Osteoblast (primary cell): ENCODE results near the gene DPP6. TPM values are rescaled to one million over a fixed set of nuclear protein-coding genes. Genes with fewer than 3 reads are reported as not detected.

Experiments
- DNase-seq: peaks from one replicate; pipeline ENCODE4 v3.0.0; 2011; ENCODE audit warnings: low spot score, mixed read lengths; ENCODE audit not compliant: insufficient read length; ENCODE audit errors: missing footprints
- H2AFZ ChIP-seq: 2 replicates; pipeline ENCODE4 v1.6.0; 2011; ENCODE audit warnings: mild to moderate bottlenecking, low read length
- H3K27ac ChIP-seq: 2 replicates; pipeline ENCODE4 v1.5.1; 2011; ENCODE audit warnings: mild to moderate bottlenecking, low read depth, low read length, moderate library complexity
- H3K27me3 ChIP-seq: 2 replicates; pipeline ENCODE4 v1.6.0; 2012; ENCODE audit warnings: mild to moderate bottlenecking, control low read depth, inconsistent platforms, low read length, moderate library complexity; ENCODE audit not compliant: insufficient read depth
- H3K36me3 ChIP-seq: 2 replicates; pipeline ENCODE4 v1.5.1; 2011; ENCODE audit warnings: mild to moderate bottlenecking, low read length, control low read depth, moderate library complexity; ENCODE audit not compliant: insufficient read depth
- H3K4me1 ChIP-seq: 2 replicates; pipeline ENCODE4 v1.5.1; 2011; ENCODE audit warnings: mild to moderate bottlenecking, low read length, control low read depth, moderate library complexity; ENCODE audit not compliant: insufficient read depth
- H3K4me2 ChIP-seq: 2 replicates; pipeline ENCODE4 v1.6.0; 2011; ENCODE audit warnings: mild to moderate bottlenecking, low read length; ENCODE audit not compliant: insufficient read depth
- H3K4me3 ChIP-seq: fragments of 200-600 bp; sonication (generic); 3 replicates; pipeline ENCODE4 v1.5.1; 2012; ENCODE audit warnings: mild to moderate bottlenecking, low read length, inconsistent platforms; ENCODE audit not compliant: insufficient read depth
- H3K79me2 ChIP-seq: 2 replicates; pipeline ENCODE4 v1.6.0; 2012; ENCODE audit warnings: mild to moderate bottlenecking, low read length, control low read depth, inconsistent platforms; ENCODE audit not compliant: insufficient read depth
- H3K9me3 ChIP-seq: 2 replicates; pipeline ENCODE4 v1.5.1; 2011; ENCODE audit warnings: low read depth, low read length, control low read depth
- H4K20me1 ChIP-seq: 2 replicates; pipeline ENCODE4 v1.6.0; 2012; ENCODE audit warnings: mild to moderate bottlenecking, low read length, control low read depth; ENCODE audit not compliant: insufficient read depth
- CTCF ChIP-seq: IDR thresholded peaks from 2 replicates; pipeline ENCODE4 v1.5.1; 2011; ENCODE audit warnings: mild to moderate bottlenecking, low read depth, low read length, moderate library complexity; ENCODE audit errors: extremely low read depth
- total RNA-seq: library from RNA; depleted of rRNA; stranded (reverse); fragments of >200 nt; gene quantifications from 2 replicates; pipeline ENCODE4 v1.2.3, GENCODE V29; 2012

The DPP6 gene
- total RNA-seq, 1 donor, result not detected

- no peaks in the 10 kb centered on the region for H3K4me1 ChIP-seq
- no peak overlapping the region for H3K4me3 ChIP-seq
- no peak for TF ChIP-seq CTCF
- H3K9me3 ChIP-seq, result peaks cover 2% of the 10 kb centered on the region
- H3K4me2 ChIP-seq, result no peak overlapping the region
- no peaks in the 10 kb centered on the region for H3K36me3 ChIP-seq
- H3K27ac ChIP-seq, result no peak overlapping the region
- DNase-seq, result no peak
- H4K20me1 ChIP-seq, result no peaks in the 10 kb centered on the region
- no peak overlapping the region for H2AFZ ChIP-seq
- no peaks in the 10 kb centered on the region for H3K27me3 ChIP-seq
- H3K79me2 ChIP-seq, result no peaks in the 10 kb centered on the region
Measured at GRCh38 chr7:154431045-154431444, 378.8 kb downstream of the DPP6 start.

GRCh38 chr7:154433632-154434598, 381.7 kb downstream of the DPP6 start:
- Histone ChIP-seq H2AFZ (no peak overlapping the region), H3K36me3 (no peaks in the 10 kb centered on the region), H4K20me1 (no peaks in the 10 kb centered on the region), H3K4me1 (no peaks in the 10 kb centered on the region), H3K27ac (no peak overlapping the region), H3K9me3 (peaks cover 4% of the 10 kb centered on the region), H3K4me2 (no peak overlapping the region), H3K4me3 (no peak overlapping the region), H3K79me2 (no peaks in the 10 kb centered on the region), H3K27me3 (no peaks in the 10 kb centered on the region)
- DNase-seq, result no peak
- no peak for TF ChIP-seq CTCF

DNA sequence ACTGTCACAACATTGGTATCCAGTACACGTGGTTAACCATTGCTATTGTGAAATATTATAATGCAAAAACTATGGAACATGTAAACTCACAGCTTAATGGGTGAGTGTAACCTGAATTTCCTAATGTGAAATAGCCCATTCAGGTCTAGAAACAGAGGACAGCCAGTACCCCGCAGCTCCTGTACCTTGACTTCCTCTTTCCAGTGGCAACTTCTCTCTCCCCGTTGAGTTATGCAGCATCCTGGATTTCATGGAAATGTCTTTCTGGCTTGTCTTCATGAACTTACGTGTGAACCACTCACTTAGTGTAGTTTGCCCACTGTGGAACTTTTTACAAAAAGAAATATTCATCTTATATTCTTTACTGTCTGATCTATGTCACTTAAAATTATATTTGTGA, 384.4 kb downstream of the DPP6 start:
- no peak for DNase-seq
- no peaks in the 10 kb centered on the region for H3K36me3 ChIP-seq
- no peak overlapping the region for H3K4me3 ChIP-seq
- H3K4me1 ChIP-seq, result no peaks in the 10 kb centered on the region
- peaks cover 4% of the 10 kb centered on the region for H3K9me3 ChIP-seq
- no peaks in the 10 kb centered on the region for H3K79me2 ChIP-seq
- no peak for TF ChIP-seq CTCF
- no peaks in the 10 kb centered on the region for H4K20me1 ChIP-seq
- H3K27me3 ChIP-seq, result no peaks in the 10 kb centered on the region
- no peak overlapping the region for H2AFZ ChIP-seq
- no peak overlapping the region for H3K27ac ChIP-seq
- H3K4me2 ChIP-seq, result no peak overlapping the region

GRCh38 chr7:154437234-154437633, 385.0 kb downstream of the DPP6 start:
- H3K4me3 ChIP-seq, result no peak overlapping the region
- H3K27ac ChIP-seq, result no peak overlapping the region
- no peaks in the 10 kb centered on the region for H3K4me1 ChIP-seq
- TF ChIP-seq CTCF, result no peak
- peaks cover 4% of the 10 kb centered on the region for H3K9me3 ChIP-seq
- no peak overlapping the region for H3K4me2 ChIP-seq
- no peaks in the 10 kb centered on the region for H4K20me1 ChIP-seq
- DNase-seq, result no peak
- H3K27me3 ChIP-seq, result no peaks in the 10 kb centered on the region
- no peaks in the 10 kb centered on the region for H3K36me3 ChIP-seq
- no peak overlapping the region for H2AFZ ChIP-seq
- H3K79me2 ChIP-seq, result no peaks in the 10 kb centered on the region
